GM18498 (cell line): ENCODE results near the gene CD200R1L.
"Not testable (repeated sequence)": the region's sequence is repeated elsewhere in the genome, so short reads cannot be mapped to it uniquely, and the experiment has no call there.

Source experiments
- ATAC-seq: cut with Tn5 transposase; IDR thresholded peaks from one replicate; pipeline ENCODE4 v1.9.1; 2021; ENCODE audit warnings: mild to moderate bottlenecking, moderate library complexity; ENCODE audit not compliant: unreplicated experiment

The CD200R1L gene, protein sequence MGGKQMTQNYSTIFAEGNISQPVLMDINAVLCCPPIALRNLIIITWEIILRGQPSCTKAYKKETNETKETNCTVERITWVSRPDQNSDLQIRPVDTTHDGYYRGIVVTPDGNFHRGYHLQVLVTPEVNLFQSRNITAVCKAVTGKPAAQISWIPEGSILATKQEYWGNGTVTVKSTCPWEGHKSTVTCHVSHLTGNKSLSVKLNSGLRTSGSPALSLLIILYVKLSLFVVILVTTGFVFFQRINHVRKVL

DNA sequence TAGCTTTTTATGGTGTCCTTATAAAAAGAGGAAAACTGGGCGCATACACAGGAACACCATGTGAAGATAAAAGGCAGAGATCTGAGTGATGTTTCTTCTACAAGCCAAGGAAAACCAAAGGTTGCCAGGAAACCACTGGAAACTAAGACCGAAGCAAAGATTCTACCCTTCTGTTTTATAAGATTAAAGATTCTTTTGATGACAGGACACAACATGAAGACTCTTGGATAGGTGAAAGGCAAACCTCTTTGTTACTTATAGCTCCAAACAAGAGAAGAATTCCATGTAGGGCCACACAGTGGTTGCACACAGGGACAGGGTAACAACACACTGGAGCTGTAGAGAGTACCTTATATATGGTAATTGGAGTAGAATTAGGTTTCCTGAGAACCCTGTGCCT lies at the start of gene CD200R1L:
TSS of gene CD200R1L (minus strand) at position 101 of the 400 bp plus-strand sequence. CDS start 17,497 bp downstream, outside the sequence.
- no peak for ATAC-seq

DNA sequence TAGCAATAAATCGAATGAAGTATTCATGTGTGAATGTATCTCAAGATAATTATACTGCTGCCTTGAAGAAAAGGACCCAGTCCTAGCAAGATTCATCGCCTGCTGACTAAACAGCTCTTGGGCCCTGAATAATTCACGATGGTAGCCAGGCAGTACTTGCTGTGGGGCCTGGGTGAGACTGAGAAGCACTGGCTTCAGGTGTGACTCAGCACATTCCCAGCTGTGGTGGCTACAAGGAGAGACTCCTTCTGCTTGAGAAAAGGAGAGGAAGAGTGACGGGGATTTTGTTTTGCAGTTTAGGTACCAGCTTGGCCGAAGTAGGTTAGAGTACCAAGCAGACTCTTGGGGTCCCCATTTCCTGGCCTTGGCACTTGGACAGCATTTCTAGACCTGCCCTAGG lies 47.6 kb upstream of the CD200R1L start:
- no peak for ATAC-seq

DNA sequence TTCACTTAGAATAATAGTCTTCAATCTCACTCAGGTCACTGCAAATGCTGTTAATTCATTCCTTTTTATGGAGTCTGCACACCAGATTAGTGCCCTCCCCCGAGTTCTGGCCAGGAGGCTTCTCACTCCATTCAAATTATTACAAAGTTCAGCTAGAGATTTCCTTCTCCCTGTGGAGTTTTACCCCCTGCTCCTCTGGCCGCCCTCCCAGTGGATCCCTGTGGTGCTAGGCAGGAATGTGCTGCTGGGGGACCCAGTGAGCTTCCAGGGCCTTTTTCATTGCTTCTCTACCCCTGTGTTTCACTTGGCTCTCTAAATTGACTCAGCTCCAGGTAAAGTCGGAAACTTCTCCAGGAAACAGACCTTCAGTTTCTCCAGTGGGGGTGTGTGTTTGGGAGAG lies 42.7 kb upstream of the CD200R1L start:
- ATAC-seq = no peak

DNA sequence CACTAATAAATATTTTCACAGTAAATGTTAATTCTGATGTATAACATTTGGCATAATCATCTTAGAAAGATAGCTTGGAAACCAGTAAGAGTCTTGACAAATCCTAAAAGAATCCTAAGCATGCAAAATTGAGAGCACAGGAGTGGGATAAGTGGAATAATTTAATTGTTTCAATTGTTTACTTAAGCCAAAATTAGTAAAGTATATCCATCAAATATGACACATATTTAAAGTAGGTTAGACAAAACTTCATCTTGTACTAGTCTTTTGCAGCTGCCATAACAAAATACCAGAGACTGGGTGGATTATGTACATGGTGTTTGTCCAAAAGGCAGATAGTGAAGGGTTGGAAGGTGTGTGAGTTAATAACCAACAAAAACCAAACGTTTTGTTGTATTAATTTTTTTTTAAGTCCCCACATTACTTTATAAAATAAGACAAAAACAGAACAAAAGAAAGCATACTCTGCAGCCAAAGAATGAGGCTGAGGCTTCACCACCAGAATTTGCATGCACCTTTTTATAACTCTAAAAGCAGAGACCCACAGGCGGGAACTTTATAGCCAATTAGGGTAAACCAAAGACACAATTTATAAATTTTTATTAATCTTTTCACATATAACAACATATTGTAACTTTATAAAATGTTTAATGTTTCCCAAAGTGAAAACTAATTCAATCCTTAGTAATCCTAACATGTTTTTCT lies 41.9 kb upstream of the CD200R1L start:
- ATAC-seq = peak; percentile 55

DNA sequence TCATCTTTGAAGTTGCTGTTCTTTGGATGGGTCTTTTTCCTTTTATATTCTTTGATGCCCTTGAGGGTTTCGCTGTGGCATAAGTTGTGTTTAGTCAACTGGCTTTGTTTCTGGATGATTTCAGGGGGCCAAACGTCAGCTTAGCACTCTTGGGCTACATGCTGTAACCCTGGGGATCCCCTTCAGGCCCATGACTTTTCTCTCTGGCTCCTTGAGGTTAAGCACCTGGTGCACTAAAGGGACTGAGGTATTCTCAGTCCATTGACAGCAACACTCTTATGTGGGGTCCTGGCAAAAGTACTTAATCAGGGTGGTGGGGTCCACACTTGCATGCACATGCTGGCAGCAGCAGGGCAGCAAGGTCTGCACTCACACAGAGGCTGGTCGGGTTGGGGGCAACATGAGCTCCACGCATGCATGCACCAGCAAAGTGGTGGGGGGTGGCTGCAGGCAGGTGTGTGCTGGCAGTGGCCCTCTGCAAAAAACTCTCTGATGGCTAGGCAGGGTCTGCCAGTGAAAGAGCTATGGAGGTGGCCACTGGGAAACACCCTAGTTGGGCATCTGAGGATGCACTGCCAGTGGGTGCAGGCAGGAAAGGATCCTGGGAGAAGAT lies 38.1 kb upstream of the CD200R1L start:
- ATAC-seq = no peak

DNA sequence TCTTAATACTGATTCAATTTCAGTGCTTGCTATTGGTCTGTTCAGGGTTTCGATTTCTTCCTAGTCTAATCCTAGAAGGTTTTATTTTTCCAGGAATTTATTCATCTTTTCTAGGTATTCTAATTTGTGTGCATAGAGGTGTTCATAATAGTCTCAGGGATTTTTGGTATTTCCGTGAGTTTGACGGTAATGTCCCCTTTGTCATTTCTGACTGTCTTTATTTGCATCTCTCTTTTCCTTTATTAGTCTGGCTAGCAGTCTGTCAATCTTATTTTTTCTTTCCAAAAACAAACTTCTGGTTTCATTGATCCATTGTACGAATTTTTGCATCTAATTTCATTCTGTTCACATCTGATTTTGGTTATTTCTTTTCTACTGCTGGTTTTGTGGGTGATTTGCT lies 35.2 kb upstream of the CD200R1L start:
- ATAC-seq = no peak

DNA sequence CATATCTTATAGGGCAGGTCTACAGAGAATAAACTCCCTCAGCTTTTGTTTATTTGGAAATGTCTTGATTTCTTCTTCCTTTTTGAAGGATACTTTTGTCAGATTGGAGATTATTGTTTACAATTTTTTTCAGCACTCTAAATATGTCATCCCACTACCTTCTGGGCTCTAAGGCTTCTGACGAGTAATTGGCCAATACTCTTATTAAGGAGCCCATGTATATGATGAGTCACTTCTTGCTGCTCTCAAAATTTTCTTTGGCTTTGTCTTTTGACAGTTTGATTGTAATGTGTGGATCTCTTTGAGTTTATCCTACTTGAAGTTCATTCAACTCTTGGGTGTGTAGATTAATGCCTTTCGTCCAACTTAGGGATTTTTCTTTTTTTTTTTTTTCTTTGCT lies 28.9 kb upstream of the CD200R1L start:
- ATAC-seq = no peak

DNA sequence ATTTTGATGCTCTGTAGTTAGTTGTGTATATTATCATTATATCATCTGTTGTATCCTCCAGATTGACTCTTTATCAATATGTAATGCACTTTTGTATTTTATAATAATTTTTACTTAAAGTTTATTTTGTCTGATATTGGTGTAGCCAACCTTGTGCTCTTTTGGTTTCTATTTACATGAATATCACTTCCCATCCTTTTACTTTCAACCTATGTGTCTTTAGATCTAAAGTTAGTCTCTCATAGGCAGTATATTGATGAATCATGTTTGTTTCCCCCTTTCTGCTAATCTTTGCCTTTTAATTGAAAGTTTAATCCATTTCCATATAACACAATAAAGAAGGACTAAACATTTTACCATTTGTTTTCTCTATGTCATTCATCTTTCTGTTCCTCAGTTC lies 28.1 kb upstream of the CD200R1L start:
- ATAC-seq = peak; percentile 55

DNA sequence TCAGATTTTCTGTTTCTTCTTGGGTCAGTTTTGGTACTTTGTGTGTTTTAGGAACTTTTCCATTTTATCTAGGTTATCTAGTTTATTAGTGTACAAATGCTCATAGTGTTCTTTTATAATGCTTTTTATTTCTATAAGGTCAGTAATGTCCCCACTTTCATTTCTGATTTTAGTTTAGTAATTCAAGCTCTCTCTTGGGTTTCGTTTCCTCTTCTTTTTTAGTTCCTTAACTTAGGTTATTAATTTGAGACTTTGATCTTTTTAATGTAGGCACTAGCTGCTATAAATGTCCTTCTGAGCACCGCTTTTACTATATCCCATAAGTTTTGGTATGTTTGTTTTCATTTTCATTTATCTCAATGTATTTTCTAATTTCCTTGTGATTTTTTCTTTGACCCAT lies 27.0 kb upstream of the CD200R1L start:
- ATAC-seq = no peak

DNA sequence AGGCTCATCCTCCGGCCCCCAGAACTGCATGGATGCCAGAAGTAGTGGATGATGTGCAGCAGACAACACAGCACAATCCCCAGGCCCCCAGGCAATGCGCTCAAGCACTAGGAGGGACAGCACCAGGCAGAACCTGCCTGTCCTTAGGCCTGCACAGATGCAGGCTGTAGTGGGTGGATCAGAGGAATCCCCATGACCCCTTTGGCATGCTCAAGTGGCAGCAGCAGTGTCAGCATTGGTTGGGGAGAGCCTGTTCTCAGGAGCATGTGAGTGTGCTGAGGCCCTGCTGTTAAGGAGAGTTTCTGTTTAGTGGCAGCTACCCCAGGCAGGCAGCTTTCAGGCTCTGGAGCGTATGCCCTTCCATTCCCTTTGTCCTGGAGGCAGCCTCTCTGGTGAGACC lies 25.1 kb upstream of the CD200R1L start:
- no peak for ATAC-seq

DNA sequence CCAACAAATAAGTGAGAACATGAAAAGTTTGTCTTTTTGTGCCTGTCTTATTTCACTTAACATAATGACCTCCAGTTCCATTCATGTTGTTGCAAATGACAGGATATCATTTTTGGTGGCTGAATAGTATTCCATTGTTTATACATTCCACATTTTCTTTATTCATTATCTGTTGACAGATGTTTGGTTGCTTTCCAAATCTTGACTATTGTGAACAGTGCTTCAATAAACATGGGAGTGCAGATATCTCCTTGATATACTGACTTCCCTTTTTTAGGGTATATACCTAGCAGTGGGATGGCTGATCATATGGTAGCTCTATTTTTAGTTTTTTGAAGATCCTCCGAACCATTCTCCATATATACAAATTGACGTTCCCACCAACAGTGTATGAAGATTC lies 19.1 kb upstream of the CD200R1L start:
- ATAC-seq = no peak

DNA sequence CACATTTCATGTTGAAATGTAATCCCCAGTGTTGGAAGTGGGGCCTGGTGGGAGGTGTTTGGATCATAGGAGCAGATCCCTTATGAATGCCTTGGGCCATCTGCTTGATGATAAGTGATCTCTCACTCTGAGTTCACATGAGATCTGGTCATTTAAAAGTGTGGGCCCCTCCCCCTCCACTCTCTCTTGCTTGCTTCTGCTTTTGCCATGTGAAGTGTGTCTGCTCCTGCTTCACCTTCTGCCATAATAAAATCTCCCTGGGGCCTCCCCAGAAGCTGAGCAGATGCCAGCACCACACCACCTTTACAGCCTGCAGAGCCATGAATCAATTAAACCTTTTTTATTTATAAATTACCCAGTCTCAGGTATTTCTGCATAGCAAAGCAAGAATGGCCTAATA lies 14.2 kb upstream of the CD200R1L start:
- no peak for ATAC-seq

DNA sequence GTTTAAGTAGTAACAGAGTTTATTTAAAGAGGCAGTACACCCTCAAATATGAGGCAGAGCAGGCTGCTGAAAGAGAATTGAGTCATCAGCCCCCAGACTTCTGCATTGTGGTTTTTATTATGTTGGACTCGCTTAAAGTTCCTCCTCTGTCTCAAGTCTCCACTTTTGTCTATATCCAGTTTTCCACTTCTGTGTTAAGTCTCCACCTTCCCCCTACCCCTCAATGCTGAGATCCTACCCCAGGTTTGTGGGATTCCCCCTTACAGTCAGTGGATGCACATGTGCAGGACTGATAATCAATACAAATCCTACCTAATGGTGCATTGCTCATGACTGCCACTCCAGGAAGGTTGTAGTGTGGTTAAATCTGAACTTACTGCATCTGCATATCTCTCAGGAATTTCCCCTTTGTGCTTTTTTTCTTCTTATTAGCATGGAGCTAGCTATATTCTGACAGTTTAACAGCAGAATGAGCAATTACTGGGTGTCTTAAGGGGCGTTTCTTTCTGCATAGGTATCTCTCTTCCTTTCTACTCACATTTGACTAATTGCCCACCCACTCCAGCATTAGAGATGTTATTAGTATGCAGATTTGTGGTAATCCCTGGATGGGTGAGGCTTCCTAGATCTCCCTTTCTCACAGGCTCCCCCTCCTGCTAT lies 11.9 kb upstream of the CD200R1L start:
- no peak for ATAC-seq

DNA sequence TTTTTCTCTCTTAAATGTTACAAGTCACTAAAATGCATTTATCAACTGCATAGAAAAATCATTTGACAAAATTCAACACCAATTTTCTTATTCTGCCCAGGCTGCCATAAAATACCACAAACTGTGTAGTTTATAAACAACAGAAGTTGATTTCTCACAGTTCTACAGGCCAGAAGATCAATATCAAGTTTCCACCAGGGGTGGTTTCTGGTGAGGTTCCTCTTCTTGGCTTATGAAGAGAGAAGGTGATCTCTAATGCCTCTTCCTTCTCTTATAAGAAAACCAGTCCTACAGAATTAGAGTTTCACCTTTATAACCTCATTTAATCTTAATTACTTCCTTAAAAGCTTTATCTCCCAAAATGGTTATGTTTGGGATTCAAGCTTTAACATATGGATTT lies 10.9 kb upstream of the CD200R1L start:
- no peak for ATAC-seq

DNA sequence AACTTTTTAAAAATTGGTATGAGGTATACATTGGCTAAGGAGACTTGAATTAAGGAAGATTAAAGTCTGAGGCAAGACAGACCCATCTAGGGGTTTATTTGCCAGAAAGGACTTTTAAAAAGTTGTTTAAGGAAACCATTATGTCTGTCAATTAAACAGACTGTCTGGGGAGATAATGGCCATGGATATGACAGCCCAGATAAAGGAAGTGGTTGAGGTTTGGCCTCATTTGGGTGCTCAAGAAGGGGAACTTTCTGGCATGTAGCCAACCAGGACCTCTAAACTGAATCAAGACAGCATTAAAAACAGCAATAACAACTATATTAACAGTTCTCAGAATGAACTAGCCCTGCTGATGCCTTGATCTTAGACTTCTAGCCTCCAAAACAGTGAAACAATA lies 9.9 kb upstream of the CD200R1L start:
- no peak for ATAC-seq

DNA sequence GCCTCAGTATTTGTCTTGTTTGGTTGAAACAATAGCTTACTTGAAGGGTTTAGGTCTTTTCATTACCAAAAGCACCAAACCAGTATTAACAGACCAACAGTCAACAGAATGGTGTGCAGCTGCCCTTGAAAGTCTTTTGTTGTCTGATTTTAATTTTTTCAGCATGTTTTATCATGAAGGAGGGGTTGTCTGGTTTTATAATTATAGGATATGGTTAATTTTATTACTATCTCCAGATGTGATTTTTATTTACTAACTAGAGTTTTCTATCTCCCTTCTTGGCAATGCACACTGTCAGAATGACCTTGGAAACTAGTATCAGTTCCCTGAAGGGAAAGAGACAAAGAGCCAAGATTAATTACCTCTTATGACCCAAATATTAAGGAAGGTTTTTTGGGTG lies 9.2 kb upstream of the CD200R1L start:
- no peak for ATAC-seq

DNA sequence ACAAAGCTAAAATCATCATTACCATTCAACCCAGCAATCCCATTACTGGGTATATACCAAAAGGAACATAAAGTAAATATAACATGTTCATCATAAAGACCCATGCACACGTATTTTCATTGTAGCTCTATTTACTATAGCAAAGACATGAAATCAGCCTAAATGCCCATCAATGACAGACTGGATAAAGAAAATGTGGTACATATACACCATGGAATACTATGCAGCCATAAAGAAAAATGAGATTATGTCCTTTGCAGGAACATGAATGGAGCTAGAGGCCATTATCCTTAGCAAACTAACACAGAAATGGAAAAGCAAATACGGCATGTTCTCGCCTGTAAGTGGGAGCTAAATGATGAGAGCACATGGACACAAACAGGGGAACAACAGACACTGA lies 8.4 kb upstream of the CD200R1L start:
- ATAC-seq = not testable (repeated sequence)

DNA sequence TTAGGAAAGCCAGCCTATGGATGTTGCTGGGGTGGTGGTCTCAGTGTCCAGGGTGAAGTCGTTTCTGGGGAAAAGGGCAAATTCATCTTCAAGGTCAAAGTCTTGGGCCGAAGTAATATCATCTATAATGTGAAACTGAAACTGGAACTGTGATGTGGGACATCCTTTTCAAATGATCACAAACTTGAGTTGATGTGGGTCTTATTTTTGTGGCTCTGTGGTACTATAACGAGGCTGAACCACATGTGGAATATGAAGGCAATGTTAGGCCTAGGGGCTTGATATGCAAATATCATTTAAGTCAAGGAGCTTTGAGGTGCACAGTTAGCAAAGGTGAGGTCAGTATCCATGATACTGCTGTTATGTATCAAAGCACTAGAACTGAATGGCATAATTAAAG lies 1.5 kb upstream of the CD200R1L start:
- ATAC-seq = no peak

DNA sequence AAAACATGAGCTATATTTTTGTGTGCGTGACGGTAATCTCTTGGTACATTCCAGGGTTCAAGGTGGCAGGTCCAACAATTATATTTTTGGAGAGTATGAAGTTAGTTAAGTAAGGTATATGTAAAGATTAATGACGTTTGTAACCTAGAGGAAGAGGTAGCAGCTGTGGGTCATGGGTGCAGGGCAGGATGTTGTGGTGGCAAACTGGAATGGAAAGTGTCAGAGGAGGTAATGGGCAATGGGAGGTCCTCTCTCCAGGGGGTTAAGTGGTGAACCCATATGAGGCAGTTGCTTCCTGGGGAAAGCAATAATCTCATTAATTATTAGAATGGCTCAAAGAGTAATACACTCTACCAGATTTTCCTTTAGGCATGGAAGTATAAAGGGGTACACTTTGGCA lies 1.0 kb upstream of the CD200R1L start:
- no peak for ATAC-seq

DNA sequence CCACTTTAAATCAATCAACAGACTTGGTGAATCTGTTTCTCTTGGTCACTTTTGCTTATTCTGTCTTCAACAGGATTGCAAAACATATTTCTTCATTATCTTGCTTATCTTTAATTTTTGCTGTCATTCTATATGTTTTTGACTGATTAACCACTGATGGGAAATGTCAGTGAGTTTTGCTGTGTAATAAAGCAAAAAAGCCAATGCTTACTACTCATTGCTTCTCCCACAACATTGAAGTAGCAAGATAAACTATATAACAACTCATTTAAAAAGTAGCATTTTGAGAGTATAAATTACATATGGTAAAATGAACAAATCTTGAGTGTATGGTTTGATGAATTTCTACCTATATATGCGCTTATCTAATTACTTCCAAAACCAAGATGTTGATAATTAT lies 892 bp downstream of the CD200R1L start:
- no peak for ATAC-seq

DNA sequence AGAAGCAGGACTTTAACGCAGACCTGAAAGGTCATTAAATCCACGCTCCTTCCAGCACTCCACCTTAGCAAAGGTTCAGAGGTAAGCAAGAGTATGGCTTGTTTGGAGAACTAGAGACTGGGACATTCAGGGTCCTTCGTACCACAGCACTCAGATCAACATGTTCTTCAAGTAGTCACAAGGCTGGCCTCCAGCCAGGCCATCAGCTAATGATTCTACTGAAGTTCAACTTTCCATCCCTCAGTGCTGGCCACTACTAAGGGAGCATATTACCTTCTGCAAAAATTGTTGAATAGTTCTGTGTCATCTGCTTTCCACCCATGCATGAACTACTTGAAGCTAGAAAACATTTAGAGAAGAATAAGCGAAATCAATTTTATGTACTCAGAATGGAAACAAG lies 17.6 kb downstream of the CD200R1L start:
- no peak for ATAC-seq
